Right lobe of liver (tissue), 6 donors: ENCODE data around the gene ST6GALNAC1. TPM values are rescaled to one million over a fixed set of nuclear protein-coding genes. Genes with fewer than 3 reads are reported as not detected.

ENCODE experiments used
- ATAC-seq, 4 donors: fragments of 200-7000 bp; cut with Tn5 transposase; one replicate each; pipeline ENCODE4 v1.9.1; 2020; ENCODE audit warnings: mild to moderate bottlenecking in 4 of 4, moderate library complexity in 4 of 4
- DNase-seq, 3 donors: peaks; one replicate each; pipeline ENCODE4 v3.0.0-alpha.2; 2020
- H3K27ac ChIP-seq, 3 donors: fragments of 200-600 bp; one replicate each; pipeline ENCODE4 v1.8.0; 2022
- H3K27me3 ChIP-seq, 2 donors: fragments of 200-600 bp; one replicate each; pipeline ENCODE4 v1.8.0; 2022
- H3K36me3 ChIP-seq, 4 donors: fragments of 200-600 bp; sonication (generic) in 1 of 4; one replicate each; pipeline versions ENCODE4 v1.5.1 to v1.8.0; 2017 to 2022; ENCODE audit warnings: control low read depth in 1 of 4
- H3K4me1 ChIP-seq, 4 donors: fragments of 200-600 bp; sonication (generic) in 1 of 4; one replicate each; pipeline versions ENCODE4 v1.5.1 to v1.8.0; 2017 to 2022; ENCODE audit warnings: control low read depth in 1 of 4
- H3K4me3 ChIP-seq, 3 donors: fragments of 200-600 bp; one replicate each; pipeline ENCODE4 v1.8.0; 2022
- H3K9me3 ChIP-seq, 4 donors: fragments of 200-600 bp; sonication (generic) in 1 of 4; one replicate each; pipeline versions ENCODE4 v1.5.1 to v1.8.0; 2017 to 2022; ENCODE audit warnings: control low read depth in 1 of 4
- CTCF ChIP-seq, 4 donors: fragments of 200-600 bp in 3 of 4; fragments of 450-650 bp in 1 of 4; IDR thresholded peaks; one replicate each; pipeline versions ENCODE4 v1.5.1 to v1.8.0; 2016 to 2022; ENCODE audit warnings: antibody characterized with exemption in 4 of 4, mild to moderate bottlenecking in 2 of 4
- POLR2A ChIP-seq: fragments of 450-650 bp; IDR thresholded peaks from one replicate; pipeline ENCODE4 v1.6.1; 2017; ENCODE audit warnings: antibody characterized with exemption, mild to moderate bottlenecking
- WGBS: methylation state at CpG from one replicate; pipeline ENCODE4 v1.1.6; 2018; ENCODE audit warnings: low coverage, low lambda C conversion rate; ENCODE audit not compliant: insufficient coverage; ENCODE audit errors: missing lambda C conversion rate; 5-methylcytosine and 5-hydroxymethylcytosine counted together
- intact Hi-C, 2 donors: fragments of 100-400 bp; cut with DNase I; formaldehyde crosslinking; loops; one replicate each; pipeline versions ENCODE4 v1.11.2 to v1.14.1; 2022
- small RNA-seq, 2 experiments: library from RNA; depleted of rRNA; stranded (forward); fragments of <200 nt; gene quantifications; one replicate each; pipeline ENCODE3, GENCODE V24; 2016
- total RNA-seq, 6 experiments: library from RNA; depleted of rRNA in 2 of 6; stranded (reverse); fragments of >200 nt in 2 of 6; fragmentation: NEBNext Ultra II Directional in 3 of 6; extraction: Animal tissue kit (Norgen Biotek cat#: 25700) in 3 of 6; gene quantifications; one replicate each; pipeline versions ENCODE4 v1.1.0 to v1.2.4, GENCODE V29; 2016 to 2023
- donor health status: DM: no; HTN: yes; CAD: no.
- donor health status: DM: no; HTN: no; CAD: no.
- donor health status: DM: no; HTN: no; CAD: no.
- donor health status: DM: no; HTN: yes; CAD: no.
- donor health status: DM: no; HTN: yes; CAD: no.

Gene ST6GALNAC1
- total RNA-seq, 6 experiments from 2014 or later: 0.42 to 1.4 (median 0.62) TPM; not detected in 3

- no peaks in the 10 kb centered on the region for H3K36me3 ChIP-seq
- H3K27me3 ChIP-seq: no peaks in the 10 kb centered on the region
- WGBS: 77% methylated on average over 8 of the region's 9 CpGs
- no peak for ATAC-seq
- TF ChIP-seq CTCF (IDR thresholded peaks at IDR 0.05) (no peak), POLR2A (no peak)
- no peaks in the 10 kb centered on the region for H3K9me3 ChIP-seq
- H3K4me1 ChIP-seq: no peaks in the 10 kb centered on the region
- DNase-seq: no peak
- H3K27ac ChIP-seq: no peak overlapping the region
- intact Hi-C loops: loop anchor here in 1 of 2 donors (10.0 kb wide), 1 partner anchor 51 kb away; no protein-coding TSS in a partner anchor
- H3K4me3 ChIP-seq: no peak overlapping the region
Observed at GRCh38 chr17:76576189-76576588, 67.4 kb downstream of the ST6GALNAC1 start.

- 20% methylated on average over 1 of the region's 5 CpGs for WGBS
- DNase-seq (no peak), ATAC-seq (no peak)
- H3K36me3 ChIP-seq: no peaks in the 10 kb centered on the region
- H3K27me3 ChIP-seq: no peaks in the 10 kb centered on the region
- H3K27ac ChIP-seq: no peak overlapping the region
- no peaks in the 10 kb centered on the region for H3K4me1 ChIP-seq
- no peak overlapping the region for H3K4me3 ChIP-seq
- no peak for TF ChIP-seq POLR2A
- TF ChIP-seq CTCF (IDR thresholded peaks at IDR 0.05): no peak
- intact Hi-C loops: loop anchor here in 1 of 2 donors (10.0 kb wide), 1 partner anchor 51 kb away; no protein-coding TSS in a partner anchor
- H3K9me3 ChIP-seq: no peaks in the 10 kb centered on the region
Observed at GRCh38 chr17:76575570-76575969, 68.0 kb downstream of the ST6GALNAC1 start.

Small RNA genes within 50 kb of the gene (small RNA-seq; reads per million reads assigned to genes)
- 0 reads per million in 2 experiments for gene AC015802.2
- gene RNU6-227P: 0 reads per million in 2 experiments

Other genes starting within 250 kb of the ST6GALNAC1 start
- gene UBE2O, start 190.6 kb downstream of the ST6GALNAC1 start, total RNA-seq: 10 to 100 TPM in 5 of 6 experiments, 1 to 10 TPM in 1; 10.0 to 12.9 (median 12.0) TPM
- not detected for gene AANAT, start 176.2 kb downstream of the ST6GALNAC1 start, total RNA-seq
- gene RHBDF2, start 142.3 kb downstream of the ST6GALNAC1 start, total RNA-seq: 10 to 100 TPM in 3 of 6 experiments, 1 to 10 TPM in 3; 7.1 to 18.6 (median 11.0) TPM
- 1 to 10 TPM; 1.8 to 4.1 (median 3.1) TPM for gene CYGB, start 106.0 kb downstream of the ST6GALNAC1 start, total RNA-seq
- gene PRCD, start 103.7 kb downstream of the ST6GALNAC1 start, total RNA-seq: 1 to 10 TPM in 1 of 6 experiments, under 1 TPM in 2, not detected in 3; 0.12 to 1.3 (median 0.22) TPM
- gene ST6GALNAC2, start 57.9 kb downstream of the ST6GALNAC1 start, total RNA-seq: 1 to 10 TPM in 5 of 6 experiments, under 1 TPM in 1; 0.81 to 5.0 (median 2.3) TPM
- 10 to 100 TPM in 5 of 6 experiments, 1 to 10 TPM in 1; 7.7 to 25.4 (median 15.3) TPM for gene MXRA7, start 67.2 kb upstream of the ST6GALNAC1 start, total RNA-seq
- gene JMJD6, start 82.8 kb upstream of the ST6GALNAC1 start, total RNA-seq: 10 to 100 TPM in 5 of 6 experiments, 1 to 10 TPM in 1; 10.0 to 15.8 (median 11.1) TPM
- gene METTL23, start 83.1 kb upstream of the ST6GALNAC1 start, total RNA-seq: 10 to 100 TPM; 16.0 to 25.0 (median 18.7) TPM
- 100 to 1,000 TPM in 1 of 6 experiments, 10 to 100 TPM in 5; 62.4 to 106 (median 86.0) TPM for gene SRSF2, start 93.6 kb upstream of the ST6GALNAC1 start, total RNA-seq
- 10 to 100 TPM in 5 of 6 experiments, 1 to 10 TPM in 1; 8.5 to 16.3 (median 15.3) TPM for gene MFSD11, start 94.4 kb upstream of the ST6GALNAC1 start, total RNA-seq
- gene MGAT5B, start 224.6 kb upstream of the ST6GALNAC1 start, total RNA-seq: under 1 TPM in 1 of 6 experiments, not detected in 5; 0.16 TPM